GM12873 (cell line): Measurements from ENCODE around the gene AGRN.

Experiments
- TF ChIP-seq, protein P1 (sequence below): IDR thresholded peaks from 2 replicates; pipeline ENCODE4 v1.5.1; 2012; ENCODE audit warnings: low read depth, mild to moderate bottlenecking, moderate library complexity, low read length, control low read depth; ENCODE audit not compliant: insufficient read depth; ENCODE audit errors: missing control alignments

Gene AGRN

DNA sequence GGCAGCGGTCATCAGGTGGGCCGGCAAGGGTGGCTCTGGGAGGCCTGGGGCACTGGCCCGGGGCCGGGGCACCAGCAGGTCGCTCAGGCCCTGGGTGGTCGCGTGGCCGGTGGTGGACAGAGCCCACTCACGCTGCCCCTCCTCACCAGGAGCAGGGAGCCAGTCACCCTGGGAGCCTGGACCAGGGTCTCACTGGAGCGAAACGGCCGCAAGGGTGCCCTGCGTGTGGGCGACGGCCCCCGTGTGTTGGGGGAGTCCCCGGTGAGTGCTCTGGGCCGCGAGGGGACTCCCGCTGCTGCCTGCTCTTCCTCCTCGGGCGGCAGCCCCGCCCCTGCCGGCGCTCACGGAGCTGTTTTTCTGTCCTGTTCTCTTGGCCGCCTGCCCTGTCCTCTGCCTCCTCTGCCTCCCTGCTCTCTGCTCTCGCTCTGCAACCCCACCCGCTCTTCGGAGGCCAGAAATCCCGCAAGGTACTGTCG is 30.7 kb downstream of the AGRN start:
- TF ChIP-seq, protein P1, sequence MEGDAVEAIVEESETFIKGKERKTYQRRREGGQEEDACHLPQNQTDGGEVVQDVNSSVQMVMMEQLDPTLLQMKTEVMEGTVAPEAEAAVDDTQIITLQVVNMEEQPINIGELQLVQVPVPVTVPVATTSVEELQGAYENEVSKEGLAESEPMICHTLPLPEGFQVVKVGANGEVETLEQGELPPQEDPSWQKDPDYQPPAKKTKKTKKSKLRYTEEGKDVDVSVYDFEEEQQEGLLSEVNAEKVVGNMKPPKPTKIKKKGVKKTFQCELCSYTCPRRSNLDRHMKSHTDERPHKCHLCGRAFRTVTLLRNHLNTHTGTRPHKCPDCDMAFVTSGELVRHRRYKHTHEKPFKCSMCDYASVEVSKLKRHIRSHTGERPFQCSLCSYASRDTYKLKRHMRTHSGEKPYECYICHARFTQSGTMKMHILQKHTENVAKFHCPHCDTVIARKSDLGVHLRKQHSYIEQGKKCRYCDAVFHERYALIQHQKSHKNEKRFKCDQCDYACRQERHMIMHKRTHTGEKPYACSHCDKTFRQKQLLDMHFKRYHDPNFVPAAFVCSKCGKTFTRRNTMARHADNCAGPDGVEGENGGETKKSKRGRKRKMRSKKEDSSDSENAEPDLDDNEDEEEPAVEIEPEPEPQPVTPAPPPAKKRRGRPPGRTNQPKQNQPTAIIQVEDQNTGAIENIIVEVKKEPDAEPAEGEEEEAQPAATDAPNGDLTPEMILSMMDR, result no peak

DNA sequence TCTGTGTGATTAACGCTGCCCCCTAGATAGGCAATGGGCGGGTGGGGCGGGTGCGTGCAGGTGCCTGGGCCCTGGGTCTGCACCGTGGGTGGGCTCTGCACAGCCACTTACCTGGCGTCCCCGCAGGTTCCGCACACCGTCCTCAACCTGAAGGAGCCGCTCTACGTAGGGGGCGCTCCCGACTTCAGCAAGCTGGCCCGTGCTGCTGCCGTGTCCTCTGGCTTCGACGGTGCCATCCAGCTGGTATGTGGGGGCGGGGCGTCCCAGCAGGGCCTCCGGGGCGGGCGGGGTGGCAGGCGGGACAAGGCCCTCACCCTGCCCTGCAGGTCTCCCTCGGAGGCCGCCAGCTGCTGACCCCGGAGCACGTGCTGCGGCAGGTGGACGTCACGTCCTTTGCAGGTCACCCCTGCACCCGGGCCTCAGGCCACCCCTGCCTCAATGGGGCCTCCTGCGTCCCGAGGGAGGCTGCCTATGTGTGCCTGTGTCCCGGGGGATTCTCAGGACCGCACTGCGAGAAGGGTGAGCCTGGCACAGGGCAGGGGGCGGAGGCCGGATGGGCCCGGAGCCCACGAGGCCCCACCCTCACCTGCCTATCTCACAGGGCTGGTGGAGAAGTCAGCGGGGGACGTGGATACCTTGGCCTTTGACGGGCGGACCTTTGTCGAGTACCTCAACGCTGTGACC is 31.3 kb downstream of the AGRN start:
- TF ChIP-seq, protein P1, result no peak

DNA sequence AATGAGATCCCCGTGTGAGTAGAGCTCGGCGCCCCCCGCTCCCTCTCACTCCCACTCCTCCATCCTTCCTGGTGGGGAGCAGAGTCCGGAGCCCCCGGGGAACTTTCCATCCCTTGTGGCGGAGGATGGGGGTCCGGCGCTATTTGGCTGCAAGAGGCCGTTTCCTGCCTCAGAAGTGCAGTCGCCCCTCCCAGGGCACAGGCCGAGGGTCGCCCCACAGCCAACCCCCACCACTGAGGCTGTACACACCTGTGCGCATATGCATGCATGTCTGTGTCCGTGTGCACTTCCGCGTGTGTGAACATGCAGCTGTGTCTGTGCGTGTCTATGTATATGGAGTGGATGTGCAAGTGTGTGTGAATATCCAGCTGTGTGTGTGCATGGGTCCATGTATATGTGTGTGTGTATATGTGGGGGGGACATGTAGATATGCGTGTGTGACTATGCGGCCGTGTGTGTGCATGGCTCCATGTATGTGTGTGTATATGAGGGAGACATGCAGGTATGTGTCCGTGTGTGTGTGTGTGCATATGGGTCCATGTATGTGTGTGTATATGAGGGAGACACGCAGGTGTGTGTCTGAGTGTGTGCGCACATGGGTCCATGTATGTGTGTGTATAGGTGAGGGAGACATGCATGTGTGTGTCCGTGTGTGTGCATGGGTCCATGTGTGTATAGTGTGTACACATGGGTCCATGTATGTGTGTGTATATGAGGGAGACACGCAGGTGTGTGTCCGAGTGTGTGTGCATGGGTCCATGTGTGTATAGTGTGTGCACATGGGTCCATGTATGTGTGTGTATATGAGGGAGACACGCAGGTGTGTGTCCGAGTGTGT is 32.3 kb downstream of the AGRN start:
- TF ChIP-seq, protein P1, result no peak

DNA sequence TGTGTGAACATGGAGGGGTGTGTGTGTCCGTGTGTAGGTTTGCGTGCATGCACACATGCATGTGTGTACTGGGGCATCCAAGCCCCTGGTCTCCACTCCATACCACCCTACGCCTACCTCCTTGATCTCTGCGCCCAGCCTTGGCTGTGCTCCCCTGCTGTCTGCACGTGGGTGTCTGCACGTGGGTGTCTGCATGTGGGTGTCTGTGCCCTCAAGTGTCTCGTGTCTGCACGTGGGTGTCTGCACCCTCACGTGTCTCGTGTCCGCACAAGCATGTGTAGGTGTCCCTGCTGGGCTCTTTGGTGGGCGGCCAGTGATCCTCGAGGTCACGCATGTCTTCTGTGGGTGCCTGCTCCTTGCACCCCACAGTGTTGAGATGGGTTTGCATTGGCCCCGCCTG is 33.1 kb downstream of the AGRN start:
- TF ChIP-seq, protein P1, result no peak

DNA sequence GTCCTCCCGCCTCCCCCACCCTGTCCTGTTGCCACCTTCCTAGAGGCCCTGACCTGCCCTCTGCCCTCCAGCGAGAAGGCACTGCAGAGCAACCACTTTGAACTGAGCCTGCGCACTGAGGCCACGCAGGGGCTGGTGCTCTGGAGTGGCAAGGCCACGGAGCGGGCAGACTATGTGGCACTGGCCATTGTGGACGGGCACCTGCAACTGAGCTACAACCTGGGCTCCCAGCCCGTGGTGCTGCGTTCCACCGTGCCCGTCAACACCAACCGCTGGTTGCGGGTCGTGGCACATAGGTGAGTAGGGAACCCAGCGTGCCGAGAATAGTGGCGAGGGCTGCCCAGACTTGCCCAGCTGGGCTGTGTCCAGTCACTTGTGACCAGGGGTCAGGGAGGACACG is 33.8 kb downstream of the AGRN start:
- TF ChIP-seq, protein P1, result no peak

DNA sequence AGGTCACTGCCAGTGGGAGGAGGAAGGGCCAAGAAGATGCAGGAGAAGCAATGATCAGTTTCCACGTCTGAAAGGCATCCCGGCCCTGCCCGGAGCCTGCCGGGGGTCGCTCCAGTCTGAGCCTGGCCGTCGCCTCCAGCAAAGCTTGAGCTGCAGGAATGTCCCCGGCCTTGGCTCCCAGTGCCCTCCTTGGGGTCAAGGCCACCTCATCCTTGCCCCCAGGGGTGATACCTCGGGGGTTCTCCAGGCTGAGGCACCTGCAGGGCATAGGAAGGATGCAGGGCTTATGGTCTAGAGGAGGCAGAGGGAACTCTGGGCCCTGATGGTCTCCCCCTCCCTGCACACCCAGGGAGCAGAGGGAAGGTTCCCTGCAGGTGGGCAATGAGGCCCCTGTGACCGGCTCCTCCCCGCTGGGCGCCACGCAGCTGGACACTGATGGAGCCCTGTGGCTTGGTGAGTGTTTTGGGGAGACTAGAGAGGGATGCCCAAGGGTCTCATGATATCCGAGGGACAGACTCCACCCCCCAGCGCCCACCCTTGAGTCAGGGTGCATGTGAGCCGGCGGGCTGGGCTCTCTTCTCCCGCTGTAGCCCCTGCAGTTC is 34.3 kb downstream of the AGRN start:
- TF ChIP-seq, protein P1, result no peak

DNA sequence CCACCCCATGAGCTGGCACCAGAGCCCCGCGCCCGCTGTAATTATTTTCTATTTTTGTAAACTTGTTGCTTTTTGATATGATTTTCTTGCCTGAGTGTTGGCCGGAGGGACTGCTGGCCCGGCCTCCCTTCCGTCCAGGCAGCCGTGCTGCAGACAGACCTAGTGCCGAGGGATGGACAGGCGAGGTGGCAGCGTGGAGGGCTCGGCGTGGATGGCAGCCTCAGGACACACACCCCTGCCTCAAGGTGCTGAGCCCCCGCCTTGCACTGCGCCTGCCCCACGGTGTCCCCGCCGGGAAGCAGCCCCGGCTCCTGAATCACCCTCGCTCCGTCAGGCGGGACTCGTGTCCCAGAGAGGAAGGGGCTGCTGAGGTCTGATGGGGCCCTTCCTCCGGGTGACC is 35.1 kb downstream of the AGRN start:
- TF ChIP-seq, protein P1, result no peak
